T-helper 1 cell (primary cell): ENCODE data around the gene AKAP8L.
A peak's percentile ranks its signal among the peaks of the same experiment; 100 is the strongest.
"Not testable (repeated sequence)": the region's sequence is repeated elsewhere in the genome, so short reads cannot be mapped to it uniquely, and the experiment has no call there.

Experiments used
- DNase-seq, 5 donors: peaks; one replicate each; pipeline ENCODE4 v3.0.0-alpha.2; 2012 to 2020

Gene AKAP8L

DNA sequence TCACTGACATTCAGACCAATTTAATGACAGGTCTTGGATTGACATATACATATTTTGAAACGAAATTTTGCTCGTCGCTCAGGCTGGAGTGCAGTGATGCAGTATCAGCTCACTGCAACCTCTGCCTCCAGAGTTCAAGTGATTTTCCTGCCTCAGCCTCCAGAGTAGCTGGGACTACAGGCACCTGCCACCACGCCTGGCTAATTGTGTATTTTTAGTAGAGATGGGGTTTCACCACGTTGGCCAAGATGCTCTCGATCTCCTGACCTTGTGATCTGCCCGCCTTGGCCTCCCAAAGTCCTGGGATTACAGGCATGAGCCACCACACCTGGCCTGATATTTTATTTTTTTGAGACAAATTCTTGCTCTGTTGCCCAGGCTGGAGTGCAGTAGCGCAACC, 66.3 kb downstream of the AKAP8L start:
- DNase-seq, result not testable (repeated sequence)

DNA sequence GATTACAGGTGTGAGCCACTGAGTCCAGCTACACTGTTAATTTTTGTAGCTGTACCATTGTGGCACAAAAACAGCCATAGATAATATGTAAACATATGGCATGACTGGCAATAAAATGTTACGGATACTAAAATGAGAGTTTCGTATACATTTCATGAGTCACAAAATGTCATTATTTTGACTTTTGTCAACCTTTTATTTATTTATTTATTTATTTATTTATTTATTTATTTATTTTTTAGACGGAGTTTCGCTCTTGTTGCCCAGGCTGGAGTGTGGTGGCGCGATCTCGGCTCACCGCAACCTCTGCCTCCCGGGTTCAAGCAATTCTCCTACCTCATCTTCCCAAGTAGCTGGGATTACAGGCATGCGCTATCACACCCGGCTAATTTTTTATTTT, 77.5 kb downstream of the AKAP8L start:
- not testable (repeated sequence) for DNase-seq

DNA sequence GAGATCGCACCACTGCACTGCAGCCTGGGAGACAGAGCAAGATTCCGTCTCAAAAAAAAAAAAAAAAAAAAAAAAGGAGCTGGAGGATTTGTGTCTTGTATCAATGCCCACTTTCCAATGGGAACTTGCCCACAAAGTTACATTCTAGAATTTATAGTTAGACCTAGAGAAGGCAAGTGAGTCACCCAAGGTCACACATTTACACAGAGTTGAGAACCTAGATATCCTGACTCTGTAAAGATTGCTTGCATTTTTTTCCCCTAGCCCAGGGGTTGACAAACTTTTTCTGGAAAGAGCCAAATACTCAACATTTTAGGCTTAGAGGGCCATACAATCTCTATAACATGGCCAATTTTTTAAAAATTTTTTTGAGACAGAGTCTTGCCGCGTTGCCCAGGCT, 78.7 kb downstream of the AKAP8L start:
- DNase-seq, result no peak

DNA sequence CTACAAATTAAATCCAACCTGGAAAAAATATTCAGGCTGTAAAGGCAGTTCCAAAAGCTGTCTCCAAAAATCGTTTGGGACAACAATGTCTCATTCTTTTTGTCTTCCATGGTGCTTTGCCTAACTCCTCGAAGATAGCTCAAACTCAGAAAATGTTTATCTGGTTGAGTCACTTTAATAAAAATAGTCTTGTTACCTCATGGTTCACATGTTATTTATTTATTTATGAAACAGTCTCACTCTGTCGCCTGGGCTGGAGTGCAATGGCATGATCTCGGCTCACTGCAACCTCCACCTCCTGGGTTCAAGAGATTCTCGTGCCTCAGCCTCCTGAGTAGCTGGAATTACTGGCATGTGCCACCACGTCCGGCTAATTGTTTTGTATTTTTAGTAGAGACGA, 81.6 kb downstream of the AKAP8L start:
- DNase-seq, result no peak

DNA sequence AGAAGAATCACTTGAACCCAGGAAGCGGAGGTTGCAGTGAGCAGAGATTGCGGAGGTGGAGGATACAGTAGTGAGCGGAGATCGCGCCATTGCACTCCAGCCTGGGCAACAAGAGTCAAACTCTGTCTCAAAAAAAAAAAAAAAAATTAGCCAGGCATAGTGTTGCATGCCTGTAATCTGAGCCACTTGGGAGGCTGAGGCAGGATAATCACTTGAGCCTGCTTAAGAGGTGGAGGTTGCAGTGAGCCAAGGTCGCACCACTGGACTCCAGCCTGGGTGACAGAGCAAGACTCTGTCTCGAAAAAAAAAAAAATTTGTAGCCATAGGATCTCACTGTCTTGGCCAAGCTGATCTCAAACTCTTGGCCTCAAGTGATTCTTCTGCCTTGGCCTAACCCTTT, 82.8 kb downstream of the AKAP8L start:
- DNase-seq, result not testable (repeated sequence)

DNA sequence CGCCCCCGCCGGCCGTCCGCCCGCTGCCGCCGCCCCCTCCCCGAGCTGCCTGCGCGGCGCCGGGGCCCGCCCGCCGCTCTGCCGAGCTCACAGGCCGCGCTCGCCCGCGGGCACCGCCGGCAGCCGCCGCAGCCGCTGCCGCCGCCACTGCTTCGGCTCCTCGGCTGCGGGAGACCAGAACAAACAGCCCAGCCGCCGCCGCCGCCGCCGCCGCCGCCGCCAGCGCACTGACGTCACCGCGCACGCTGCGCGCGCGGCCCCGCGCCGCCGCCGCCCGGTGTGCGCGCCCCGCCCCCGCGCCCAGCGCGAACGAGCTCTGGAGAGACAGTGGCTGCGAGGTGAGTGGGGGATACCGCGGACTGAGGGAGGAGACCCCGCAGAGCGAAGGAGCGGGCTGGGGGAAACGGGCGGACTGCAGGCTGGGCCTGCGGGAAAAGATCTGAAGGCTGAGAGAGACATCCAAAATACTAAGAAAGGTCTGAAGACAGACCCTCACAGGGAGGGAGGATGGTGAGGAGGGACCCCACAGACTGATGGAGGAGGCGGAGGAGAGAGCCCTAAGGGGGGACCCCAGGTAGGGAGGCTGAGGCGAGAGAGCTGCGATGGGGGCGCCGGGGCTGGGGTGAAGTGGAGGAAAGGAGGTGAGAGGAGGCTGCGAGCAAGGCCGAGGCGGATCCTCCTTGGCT, 86.3 kb downstream of the AKAP8L start, which contains the start of gene BRD4:
Gene BRD4, minus strand, starts transcription at position 229 of the 686 bp plus-strand sequence. CDS start 59,440 bp downstream, outside the sequence.
- DNase-seq, result peak; percentile 55 to 78 (median 64)

DNA sequence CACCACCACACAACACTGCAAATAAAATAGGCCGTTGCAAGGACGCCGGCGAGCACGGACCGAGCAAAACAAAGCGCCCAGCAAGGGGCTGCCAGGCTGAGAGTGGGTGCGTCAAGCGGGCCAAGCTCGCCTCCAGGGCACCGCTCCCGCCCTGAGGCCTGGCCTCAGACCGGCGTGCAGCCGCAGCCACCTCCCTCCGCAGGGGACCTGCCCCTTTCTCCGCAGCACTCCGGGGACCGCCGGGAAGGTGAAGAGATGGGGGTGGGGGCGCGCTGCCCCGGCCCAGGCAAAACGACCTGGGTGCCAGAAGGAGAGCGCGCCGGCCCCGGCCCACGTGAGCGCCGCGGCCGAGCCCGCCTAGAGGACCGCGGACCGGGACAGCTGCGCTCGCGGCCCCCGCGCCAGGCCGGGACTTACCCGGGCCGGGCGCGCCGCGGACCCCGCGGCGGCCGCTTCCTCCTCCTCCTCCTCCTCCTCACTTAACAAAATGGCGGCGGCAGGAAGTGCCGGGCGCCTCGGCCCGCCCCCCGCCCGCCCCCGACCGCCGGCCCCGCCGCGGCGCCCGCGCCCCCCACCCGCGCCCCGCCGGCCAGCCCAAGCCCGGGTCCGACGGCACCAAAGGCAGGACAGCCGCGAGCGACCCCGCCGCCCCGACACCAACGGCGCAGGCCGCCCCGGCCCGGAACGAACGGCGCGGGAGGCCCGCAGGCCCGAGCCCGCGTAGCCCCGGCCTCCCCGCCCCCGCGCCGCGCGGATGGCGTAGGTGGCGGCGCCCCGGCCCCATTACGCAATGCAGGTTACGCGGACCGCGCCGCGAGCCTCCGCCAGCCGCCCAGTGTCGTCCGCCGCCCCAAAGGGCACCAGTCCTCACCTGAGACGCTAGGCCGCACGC, 87.1 kb downstream of the AKAP8L start:
- DNase-seq, result peak; percentile 40 to 66 (median 56)

DNA sequence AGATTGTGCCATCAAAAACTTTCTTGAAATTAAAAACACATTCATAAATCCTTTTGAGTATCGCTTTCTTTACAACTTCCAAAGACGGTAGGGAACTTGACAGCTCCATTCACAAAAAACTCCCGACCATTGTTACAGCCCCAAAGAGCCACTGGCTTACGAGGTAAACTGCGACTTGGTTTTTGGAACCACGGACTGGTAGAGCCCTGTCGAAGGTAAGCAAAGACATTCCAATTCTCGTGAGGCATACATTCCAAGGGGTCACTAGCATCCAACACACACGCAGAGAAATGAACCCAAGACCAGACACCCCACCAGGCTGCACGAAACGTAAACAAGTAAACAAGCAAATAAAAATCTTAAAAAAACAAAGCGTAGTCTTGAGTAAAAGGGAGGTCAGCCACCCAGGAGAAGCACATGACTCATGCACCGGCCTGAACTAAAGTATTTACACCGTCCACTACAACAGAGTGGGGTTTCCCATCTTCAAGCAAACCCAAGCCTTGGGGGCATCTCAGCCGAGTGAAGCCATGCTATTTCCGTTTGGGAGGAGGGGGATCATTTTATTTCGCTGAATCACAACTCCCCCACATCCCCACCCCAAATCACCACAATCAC, 87.9 kb downstream of the AKAP8L start:
- peak in 1 of 5 donors; percentile 3 for DNase-seq
